GM03348 (cell line): ENCODE data around the gene AEBP1.
A peak's percentile ranks its signal among the peaks of the same experiment; 100 is the strongest.

Experiments used
- DNase-seq: peaks from one replicate; pipeline ENCODE4 v3.0.0; 2012; ENCODE audit warnings: low spot score

The AEBP1 gene

DNA sequence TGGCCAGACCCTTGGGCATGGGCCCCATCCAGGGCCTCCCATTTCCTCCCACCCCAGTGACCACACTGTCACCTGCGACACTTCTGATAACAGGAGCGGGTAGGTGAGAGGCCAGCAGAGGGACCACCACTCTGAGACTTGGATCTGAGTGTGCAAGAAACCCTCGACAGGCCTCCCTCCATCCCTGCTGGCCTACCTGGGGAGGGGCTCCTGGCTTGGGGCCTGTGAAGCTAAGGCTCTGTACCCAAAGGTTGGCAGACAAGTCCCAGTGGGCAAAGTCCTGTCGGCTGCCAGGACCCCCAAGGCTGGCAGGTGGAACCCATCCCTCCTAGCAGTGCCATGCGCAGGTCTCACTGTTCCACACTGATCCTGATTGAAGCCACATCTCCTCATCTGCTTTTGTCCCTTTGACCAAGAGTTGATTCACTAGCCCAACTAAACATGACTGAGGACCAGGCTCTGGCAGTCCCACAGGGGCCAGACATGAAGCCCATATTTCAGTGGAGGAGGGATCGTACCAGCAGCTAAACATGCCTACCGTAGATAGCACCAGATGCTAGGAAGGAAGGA lies 37.6 kb upstream of the AEBP1 start:
- no peak for DNase-seq

DNA sequence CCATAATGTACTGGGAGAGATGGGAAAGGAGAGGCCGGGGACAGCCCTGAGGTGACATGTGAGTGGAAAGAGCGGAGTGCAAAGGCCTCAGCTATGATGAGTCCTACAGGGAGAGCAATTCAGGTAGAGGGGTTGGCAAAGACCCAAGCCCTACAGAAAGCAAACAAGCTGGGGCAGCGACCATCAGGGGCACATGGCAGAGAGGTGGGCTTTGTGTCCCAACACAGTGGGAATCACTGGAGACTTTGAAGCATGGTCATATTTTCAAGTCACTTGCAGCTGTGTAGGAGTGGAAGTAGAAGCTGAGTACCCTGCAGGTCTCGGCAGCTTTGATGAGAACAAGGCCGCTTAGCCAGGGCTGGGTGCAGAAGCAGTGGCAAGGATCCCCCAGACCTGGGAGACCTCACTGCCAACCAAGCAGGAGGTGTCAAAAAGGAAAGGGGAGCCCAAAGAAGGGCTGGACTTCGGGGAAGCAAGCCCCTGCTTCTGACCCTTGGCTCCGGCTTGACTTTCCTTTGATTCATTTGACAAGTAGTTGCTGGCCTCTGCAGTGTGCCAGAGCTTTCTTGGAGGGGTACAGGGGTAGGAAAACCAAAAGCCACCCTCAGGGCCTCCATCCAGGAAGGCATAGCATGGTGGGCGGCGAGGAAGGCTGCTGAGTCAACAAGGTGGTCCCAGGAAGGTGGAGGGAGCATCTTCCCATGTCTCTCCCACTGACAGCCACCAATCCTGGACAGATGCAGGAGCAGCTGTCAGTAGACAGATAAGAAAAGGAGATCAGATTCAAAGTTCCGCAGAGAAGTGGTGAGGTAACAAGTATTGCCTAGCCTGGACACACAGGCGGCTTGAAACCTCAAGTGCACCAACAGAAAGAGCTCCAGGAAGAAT lies 36.8 kb upstream of the AEBP1 start:
- DNase-seq, result no peak

DNA sequence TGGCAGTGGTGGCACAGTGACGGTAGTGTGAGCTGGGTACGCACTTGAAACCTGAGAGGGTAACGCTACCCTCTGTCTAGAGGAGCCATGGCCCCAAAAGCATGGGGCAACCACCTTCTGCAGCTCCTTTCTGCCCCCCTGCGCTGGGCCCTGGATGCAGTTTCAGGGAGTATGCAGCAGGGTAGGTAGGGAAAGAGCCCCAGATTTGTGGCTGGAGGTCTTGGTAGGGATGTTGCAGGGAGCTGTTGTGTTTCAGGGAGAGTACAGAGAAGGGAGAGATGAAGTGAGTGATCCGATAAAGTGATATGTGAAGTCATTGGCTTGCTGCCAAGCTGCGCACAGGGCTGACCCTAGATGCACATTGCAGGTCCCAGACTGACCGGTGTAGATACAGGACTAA lies 36.1 kb upstream of the AEBP1 start:
- DNase-seq, result no peak

DNA sequence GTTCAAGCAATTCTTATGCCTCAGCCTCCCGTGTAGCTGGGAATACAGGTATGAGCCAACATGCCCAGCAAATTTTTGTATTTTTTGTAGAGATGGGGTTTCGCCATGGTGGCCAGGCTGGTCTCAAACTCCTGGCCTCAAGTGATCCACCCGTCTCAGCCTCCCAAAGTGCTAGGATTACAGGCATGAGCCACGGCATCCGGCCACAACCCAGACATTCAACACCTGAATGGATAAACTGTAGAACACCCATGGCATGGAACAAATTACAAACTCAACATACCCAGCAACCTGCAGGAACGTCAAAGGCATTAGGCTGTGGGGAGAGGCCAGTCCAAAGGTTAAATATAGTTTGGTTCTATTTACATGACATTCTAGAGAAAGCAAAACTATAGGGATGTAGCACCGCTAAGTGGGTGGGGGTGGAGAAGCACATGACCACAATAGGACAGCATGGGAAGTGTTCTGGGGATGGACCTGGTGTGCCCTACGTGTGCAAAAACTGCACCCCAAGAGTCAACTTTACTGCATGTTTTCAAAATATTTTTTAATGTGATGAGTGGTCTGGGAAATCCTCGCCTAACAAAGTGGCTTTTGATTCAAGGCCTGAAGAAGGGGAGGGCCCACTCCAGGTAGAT lies 32.3 kb upstream of the AEBP1 start:
- DNase-seq, result no peak

DNA sequence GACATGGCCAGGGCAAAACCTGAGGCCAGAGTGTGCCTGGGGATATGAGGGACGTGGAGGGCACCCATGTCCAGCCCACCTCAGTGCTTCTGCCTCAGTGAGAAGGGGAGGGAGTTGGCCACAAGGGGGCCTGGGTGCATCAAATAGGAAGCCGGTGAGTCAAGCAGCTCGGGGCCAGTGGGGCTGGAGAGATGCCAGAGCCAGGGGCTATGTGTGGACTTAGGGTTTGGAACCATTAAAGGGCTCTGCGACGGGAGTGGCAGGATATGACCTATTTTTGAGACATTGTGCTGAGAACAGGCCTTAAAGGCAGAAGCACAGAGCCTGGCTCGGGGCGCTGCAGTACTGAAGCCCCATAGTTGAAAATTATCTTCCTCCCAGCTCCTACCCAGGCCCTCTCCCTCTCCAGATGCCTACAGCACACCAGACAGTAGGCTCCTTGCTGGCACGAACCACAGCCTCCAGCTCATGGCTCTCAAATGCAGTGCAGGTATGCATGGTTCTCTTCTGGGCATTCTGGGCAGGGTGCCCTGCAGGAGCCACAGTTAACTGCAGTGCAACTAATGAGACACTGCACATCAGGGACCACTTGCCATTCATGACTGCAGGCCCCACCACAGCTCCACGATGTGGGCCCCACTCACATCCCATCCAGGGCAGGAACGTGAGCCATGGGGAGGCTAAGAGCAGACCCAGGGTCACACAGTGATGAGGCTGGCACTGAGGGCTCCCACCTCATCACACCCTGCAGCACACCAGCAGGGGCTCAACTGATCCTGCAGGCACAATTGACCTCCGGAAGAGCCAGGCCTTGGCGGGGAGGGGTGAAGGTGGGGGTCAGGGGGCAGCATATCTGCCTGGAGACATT lies 31.5 kb upstream of the AEBP1 start:
- DNase-seq, result peak; percentile 88

DNA sequence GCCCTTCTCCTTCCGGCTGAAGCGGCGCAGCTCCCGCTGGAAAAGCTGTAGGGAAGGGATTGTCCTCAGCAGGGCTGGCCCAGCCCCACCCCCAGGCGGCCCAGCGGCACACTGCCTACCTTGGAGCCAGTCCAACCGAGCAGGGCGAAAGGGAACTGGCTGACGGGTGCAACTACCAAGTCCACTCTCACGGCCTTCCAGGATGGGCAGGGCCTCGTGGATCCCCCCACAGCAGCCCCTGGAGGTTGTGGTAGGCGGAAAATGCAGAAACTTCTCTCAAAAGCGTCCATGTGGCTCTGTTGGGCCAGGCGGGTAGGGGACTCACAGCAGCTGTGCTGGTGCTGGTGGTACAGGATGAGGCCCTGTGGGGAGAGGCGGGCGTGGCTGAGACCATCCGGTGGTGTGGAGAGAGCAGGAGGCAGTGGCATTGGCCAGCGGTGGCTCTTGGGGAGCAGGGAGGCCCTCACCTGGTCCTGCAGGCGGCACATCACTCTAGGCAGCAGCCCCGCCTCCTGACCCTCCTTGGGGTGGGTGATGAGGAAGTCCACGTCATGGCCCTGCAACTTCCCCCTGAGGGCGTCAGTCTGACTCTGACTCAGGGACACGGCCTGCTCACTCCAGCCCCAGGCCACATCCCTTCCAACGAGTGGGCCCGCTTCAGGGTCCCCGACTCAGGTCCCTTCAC lies 30.3 kb upstream of the AEBP1 start:
- DNase-seq, result no peak

DNA sequence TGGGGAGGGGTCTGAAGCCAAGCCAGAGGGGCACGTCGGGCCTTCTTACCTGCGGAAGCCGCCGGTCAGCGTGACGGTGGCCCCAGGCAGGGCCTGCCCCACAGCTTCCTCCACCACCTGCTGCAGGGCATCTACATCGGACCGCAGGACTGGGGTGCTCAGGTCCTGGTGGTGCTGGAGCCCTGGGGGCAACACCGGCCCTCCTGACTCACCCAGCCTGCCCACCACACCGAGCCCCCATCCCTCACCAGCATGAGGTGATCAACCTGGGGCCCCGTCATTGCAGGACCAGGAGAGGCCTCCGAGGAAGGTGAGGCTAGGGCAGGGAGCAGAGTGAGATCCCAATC lies 29.8 kb upstream of the AEBP1 start:
- no peak for DNase-seq

DNA sequence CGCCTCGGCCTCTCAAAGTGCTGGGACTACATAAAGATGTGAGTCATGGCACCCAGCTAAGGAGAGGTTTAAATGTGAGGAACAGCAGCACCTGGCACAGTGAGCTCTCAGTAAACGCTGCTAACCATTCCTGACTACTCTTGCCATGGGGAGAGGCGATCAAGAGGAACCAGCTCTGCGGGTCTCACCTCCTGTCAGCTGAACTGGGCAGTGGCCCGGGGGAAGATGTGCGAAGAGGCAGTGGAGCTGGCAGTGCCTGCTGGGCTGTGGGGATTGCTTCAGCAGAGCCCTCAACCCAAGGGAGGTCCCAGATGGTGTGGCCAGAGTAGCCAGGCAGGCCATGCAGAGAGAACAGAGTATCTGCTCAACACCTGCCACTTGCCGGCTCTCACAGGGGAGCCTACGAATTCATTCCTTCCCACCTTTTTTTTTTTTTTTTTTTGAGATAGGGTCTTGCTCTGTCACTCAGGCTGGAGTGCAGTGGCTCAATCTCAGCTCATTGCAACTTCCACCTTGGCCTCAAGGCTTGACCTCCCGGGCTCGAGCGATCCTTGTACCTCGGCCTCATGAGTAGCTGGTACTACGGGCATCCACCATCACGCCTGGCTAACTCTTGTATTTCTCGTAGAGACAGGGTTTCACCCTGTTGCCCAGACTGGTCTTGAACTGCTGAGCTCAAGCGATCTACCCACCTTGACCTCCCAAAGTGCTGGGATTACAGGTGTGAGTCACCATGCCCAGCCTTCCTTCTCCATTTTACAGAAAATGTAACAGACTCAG lies 28.7 kb upstream of the AEBP1 start:
- DNase-seq, result no peak

DNA sequence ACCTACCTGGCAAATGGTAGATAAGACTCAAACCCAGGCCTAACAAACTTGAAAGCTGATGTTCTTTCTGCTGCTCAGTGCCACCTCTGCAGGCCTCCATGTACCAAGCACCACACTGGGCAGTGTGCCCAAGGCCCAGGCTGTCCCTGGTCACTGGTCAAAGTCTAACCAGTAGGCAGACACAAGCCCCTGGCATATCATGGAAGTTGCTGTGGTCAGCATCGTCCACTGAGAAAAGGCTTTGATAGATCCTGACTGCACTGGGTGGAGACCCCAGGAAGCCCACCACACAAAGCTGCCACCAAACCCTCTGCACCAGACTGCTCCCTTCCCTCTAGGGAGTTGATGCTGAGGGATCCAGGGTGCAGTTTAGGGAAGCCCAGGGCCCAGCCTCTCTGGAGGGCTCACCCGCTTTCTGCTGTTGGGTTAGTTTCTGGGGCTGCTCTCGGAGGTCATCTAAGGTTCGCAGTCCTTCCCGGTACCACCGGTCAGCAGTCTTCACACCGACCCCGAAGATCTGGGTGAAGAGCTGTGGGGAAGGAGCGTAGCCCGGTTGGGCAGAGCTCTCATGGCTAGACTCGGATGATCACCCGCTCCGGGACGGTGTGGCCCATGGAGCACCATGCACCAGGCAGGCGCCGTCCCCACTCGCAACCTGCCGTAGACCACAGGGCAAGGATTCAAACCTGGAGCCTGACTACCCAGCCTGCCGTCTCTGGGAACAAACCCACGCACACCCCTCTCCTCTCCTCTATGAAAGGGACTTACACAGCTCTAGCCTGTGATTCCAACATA lies 27.8 kb upstream of the AEBP1 start:
- no peak for DNase-seq

DNA sequence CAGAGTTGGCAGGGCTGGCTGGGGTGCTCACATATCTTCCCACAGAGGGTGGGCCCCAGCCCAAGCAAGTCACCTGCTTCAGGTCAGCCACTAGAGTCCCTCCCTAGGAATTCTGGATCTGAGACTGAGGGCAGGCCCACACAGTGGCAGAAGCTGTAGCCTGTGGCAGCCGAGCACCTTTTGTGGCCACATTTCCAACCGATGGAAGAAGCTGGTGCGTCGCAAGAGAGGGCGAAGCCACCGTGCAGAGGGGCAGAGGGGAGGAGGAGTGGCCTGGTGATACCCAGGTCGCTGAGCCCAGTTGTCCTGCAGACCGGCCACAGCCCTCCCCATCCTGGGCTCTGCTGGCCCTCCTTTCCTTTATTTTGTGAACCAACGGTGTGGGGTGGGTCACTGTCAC lies 27.1 kb upstream of the AEBP1 start:
- no peak for DNase-seq

DNA sequence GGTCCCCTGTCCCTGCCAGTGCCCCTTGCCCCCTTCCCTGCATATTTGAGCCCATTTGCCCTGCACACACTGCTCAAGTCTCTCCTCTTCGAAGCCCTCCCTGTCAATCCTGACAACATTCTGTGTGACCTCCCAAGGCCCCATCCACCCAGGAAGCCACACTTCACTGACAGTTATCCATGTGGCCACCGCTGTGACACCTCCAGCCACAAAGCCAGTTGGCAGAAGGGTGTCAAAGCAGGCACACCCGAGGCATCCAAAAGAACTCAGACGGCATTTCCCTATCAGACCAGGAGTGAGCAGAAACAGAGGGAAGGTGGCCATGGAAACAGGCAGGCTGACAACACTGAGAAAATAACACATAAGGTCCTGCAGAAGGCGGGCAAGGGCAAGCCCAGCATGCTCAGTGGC lies 26.5 kb upstream of the AEBP1 start:
- no peak for DNase-seq

DNA sequence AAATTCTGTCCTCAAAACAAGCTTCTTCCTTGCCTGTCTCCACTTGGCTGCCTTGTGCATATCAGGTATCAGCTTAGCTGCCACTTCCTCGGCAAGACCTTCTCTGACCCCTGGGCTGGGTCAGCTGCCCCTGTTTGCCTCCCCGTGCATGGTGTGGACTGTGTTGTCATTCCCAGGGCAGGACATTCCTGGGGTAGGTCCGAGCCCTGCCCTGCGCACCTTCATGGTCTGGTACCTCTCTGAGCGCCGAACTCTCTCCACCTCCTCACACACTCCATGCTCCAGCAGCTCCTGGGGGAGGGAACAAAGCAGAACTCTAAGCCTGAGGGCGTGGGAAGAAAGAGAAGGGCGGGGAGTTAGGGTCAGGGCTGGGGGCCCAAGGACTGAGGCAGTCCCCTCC lies 25.6 kb upstream of the AEBP1 start:
- DNase-seq, result no peak

DNA sequence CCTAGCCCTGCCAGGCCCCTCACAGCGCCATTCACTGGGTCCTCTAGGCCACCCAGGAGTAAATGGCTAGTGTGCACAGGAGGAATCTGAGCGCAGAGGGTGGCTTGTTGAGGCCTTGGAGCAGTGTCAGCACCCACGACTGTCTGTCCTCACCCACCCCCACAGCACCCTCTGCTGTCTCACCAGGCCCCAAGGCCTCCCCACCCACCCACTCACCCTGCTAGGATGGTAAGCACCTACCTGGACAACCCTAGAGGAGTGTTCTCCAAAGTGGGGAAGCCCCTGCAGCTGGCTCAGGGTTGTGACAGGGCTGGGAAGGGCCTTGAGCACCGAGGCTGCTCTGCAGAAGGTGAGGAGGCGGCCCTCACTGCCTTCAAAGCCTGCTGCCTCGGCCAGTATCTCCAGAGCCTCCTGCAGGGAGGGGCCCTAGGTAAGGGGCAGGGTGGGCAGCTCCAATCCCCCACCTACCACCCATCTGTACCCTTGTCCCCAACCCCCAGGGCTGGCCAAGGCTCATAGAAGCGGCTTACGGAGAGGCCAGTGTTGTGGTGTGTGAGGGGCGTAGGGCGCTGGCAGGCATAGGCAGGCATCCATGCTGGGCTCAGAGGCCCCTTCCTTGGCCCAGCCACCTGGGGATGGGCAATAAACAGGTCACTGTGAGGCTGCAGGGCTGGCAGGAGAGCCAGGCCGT lies 24.7 kb upstream of the AEBP1 start:
- no peak for DNase-seq

DNA sequence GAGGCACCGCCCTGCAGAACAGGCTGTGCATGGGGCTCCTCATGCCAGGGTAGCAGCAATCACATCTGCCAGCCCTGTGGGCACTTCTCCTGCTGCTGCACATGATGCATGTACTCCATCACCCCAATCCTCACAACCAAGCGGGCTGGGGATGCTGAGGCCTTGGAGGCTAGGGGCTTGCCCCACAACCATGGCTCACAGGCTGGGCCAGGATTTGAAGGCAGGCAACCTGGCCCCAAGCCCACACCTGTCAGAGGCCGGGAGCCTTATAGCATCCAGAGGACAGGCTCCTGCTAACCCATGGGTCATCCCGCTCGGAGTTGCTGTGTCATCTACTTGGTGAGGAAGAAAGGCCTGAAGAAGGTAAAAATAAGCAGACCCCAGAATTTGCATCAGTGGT lies 24.0 kb upstream of the AEBP1 start:
- no peak for DNase-seq

DNA sequence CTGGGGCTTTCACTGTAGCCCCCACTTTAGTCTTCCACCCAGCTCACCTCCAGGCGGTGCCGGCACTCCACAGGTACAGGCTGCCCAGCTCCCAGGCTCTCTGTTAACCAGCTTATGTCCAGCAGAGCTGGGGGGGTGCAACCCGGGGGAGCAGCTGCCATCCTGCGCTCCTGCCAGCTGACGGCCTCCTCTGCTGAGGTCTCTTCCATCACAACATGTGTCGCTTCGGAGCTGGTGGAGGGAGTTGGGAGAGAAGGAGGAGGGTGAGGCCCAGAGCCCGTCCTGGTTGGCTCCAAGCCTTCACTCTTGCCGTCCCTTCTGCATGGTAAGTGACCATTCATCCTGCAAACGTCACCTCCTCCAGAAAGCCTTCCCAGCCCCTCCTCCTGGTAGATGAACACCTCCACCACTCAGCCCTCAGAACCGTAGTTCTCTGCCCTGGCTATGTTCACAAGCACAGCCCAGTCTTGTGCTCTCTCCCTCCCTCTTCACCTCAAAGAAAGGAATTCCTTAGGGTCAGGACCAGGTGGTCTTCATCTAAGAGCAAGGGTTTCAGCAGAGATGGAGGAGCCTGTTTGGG lies 23.4 kb upstream of the AEBP1 start:
- no peak for DNase-seq

DNA sequence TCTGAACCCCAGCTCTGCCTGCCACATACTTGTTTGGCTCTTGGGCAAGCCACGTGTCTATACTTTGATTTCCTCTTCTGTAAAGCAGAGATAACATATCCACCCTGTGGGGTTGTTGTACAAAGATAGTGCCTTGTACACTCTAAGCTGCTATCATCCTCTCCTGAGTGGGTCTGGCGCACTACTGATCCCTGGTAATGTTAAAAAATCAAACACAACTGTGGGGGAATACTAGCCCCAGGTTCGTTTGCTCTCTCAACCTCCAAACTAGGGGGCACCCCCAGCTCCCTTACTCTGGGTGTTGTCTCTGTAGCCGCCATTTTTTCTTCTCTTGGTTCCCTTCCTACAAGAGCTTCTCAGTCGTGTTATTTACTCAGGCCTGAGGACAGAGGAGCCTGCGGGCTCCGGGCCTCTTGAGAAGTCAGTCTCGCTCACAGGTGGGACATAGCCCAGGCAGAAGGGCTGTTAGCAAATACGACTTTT lies 22.8 kb upstream of the AEBP1 start:
- DNase-seq, result no peak

DNA sequence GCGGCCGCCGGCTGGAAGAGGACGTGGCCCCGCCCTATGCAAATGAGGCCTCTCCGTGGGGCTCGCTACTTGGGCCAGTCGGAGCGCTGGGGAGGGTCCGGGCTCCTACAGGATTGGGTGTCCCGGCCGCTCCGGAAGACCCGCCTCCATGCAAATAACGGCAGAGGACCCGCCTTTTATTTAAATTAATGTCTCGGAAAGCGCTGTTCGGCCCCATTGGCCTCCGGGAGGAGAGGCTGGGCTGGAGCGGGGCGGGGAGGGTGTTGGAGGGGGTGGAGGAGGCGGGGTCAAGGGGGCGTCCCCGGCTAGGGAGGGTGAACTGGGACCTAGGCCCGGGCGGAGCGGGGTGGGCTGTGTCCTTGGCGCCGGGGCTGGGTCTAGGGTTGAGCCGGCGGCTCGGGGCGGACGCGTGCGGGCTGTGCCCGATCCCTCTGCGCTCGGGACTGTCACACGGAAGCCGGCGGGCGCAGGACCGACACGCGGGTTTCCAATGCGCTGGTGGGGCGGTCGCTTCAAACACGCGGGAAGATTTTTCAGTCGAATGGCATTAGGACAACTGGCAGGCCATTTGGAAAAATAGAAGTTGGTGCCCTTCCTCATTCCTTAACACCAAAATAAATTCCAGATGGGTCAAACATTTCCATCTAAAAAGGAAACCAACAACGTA lies 21.5 kb upstream of the AEBP1 start:
- peak; percentile 98 for DNase-seq

DNA sequence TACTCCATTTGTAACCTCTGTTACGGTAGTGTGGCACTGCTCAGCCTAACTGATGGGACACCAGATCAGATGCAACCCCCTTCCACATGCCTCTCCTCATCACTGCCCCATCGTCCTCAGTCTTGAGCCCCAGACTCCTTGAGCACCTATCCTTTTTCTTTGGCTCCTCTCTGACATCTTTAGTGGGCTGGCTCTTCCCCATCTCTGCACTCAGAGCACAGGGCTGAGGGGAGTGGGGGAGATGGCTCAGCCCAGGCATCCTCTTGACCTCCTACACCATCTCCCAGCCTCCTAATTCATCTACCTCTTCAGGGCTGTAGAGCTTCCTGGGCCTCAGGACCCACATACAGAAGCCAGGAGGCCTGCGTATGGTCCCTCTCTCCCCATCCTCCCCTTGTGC lies 20.3 kb upstream of the AEBP1 start:
- DNase-seq, result no peak

DNA sequence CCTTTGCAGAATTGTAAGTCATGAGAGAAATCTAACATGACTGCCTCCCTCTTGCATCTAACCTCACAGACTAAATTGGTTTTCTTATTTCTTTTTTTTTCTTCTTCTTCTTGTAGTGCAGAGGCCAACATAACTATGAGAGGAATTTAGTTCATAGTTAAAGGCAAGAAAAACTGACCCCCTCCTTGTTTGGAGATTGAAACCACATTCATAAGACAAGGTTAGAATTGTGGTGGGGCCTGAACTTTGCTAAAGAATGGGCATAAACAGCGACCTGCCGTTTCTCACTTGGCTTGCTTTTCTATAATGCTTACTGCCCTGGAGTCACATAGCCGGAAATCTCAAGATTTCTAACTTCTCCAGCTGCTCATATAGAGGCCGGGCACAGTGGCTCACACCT lies 19.4 kb upstream of the AEBP1 start:
- DNase-seq, result no peak
